H1 (cell line): ENCODE data around the gene POLR2H. TPM values are rescaled to one million over a fixed set of nuclear protein-coding genes. Genes with fewer than 3 reads are reported as not detected.
A peak's percentile ranks its signal among the peaks of the same experiment; 100 is the strongest.

ENCODE experiments used
- CTCF ChIA-PET: fragments of 300-600 bp; sonication (Branson Sonifier 250); formaldehyde crosslinking; loops from one replicate; lab custom pipeline; 2021; ENCODE audit not compliant: partially characterized antibody; lab: Charles Lee
- POLR2A ChIA-PET: fragments of 300-600 bp; sonication (Branson Sonifier 250); formaldehyde crosslinking; loops from one replicate; lab custom pipeline; 2021; ENCODE audit warnings: inconsistent platforms; ENCODE audit not compliant: partially characterized antibody; lab: Charles Lee
- DNase-seq, 2 experiments: peaks; one replicate each; pipeline versions ENCODE4 v3.0.0 to v3.0.0-alpha.2; 2010 to 2022; ENCODE audit warnings: low spot score in 2 of 2, low read depth in 1 of 2, mixed read lengths in 1 of 2
- FAIRE-seq: peaks from 2 replicates; lab custom pipeline; 2011; peaks lifted over from hg19 to GRCh38; lab: Jason Lieb, UNC
- H2AFZ ChIP-seq: 2 replicates; pipeline ENCODE4 v1.8.1; 2012; ENCODE audit warnings: low read length, inconsistent platforms
- H2AK5ac ChIP-seq: 2 replicates; pipeline ENCODE4 v1.6.1; 2013; ENCODE audit warnings: low read depth, low read length
- H2BK120ac ChIP-seq: replicated peaks from 2 replicates; pipeline ENCODE3; 2013; ENCODE audit warnings: low read depth, low read length, inconsistent platforms
- H2BK12ac ChIP-seq: 2 replicates; pipeline ENCODE4 v1.6.1; 2013; ENCODE audit warnings: low read depth, low read length
- H2BK15ac ChIP-seq: 2 replicates; pipeline ENCODE4 v1.6.1; 2013; ENCODE audit warnings: low read length
- H2BK20ac ChIP-seq: 2 replicates; pipeline ENCODE4 v1.6.1; 2013; ENCODE audit warnings: low read length
- H2BK5ac ChIP-seq: 2 replicates; pipeline ENCODE4 v1.6.1; 2013; ENCODE audit warnings: low read depth, low read length
- H3K14ac ChIP-seq: 2 replicates; pipeline ENCODE4 v1.6.1; 2013; ENCODE audit warnings: inconsistent platforms; ENCODE audit not compliant: insufficient read length
- H3K18ac ChIP-seq: 2 replicates; pipeline ENCODE4 v1.6.1; 2013; ENCODE audit warnings: low read length; ENCODE audit errors: extremely low read depth
- H3K23ac ChIP-seq: 2 replicates; pipeline ENCODE4 v1.6.1; 2013; ENCODE audit warnings: inconsistent platforms; ENCODE audit not compliant: insufficient read length
- H3K23me2 ChIP-seq: 2 replicates; pipeline ENCODE4 v1.6.1; 2013; ENCODE audit warnings: low read depth, low read length
- H3K27ac ChIP-seq: 2 replicates; pipeline ENCODE4 v1.6.1; 2011; ENCODE audit warnings: low read depth, low read length, inconsistent platforms
- H3K27me3 ChIP-seq, 4 experiments: replicated peaks in 1 of 4; 1 replicate in 1 of 4; 2 replicates in 3 of 4; pipeline versions ENCODE4 v1.6.1 to v1.8.1; 2011 to 2013; ENCODE audit warnings: low read length in 3 of 4, mild to moderate bottlenecking in 3 of 4, inconsistent platforms in 2 of 4, mixed read lengths in 2 of 4, moderate library complexity in 1 of 4; ENCODE audit not compliant: control insufficient read depth in 3 of 4, insufficient read depth in 3 of 4; ENCODE audit errors: extremely low read depth in 1 of 4
- H3K36me3 ChIP-seq, 4 experiments: 2 replicates each; pipeline versions ENCODE4 v1.6.1 to v1.8.1; 2011 to 2013; ENCODE audit warnings: mild to moderate bottlenecking in 4 of 4, low read length in 3 of 4, moderate library complexity in 2 of 4, control low read depth in 1 of 4, inconsistent platforms in 1 of 4; ENCODE audit not compliant: insufficient read depth in 4 of 4, control insufficient read depth in 2 of 4
- H3K4ac ChIP-seq: replicated peaks from 2 replicates; pipeline ENCODE3; 2013; ENCODE audit warnings: low read length, low read depth, mixed read lengths, inconsistent platforms; ENCODE audit not compliant: insufficient read length
- H3K4me1 ChIP-seq, 4 experiments: replicated peaks in 1 of 4; 1 replicate in 1 of 4; 2 replicates in 3 of 4; pipeline versions ENCODE4 v1.6.1 to v1.8.1; 2011 to 2013; ENCODE audit warnings: low read length in 3 of 4, inconsistent platforms in 2 of 4, mixed read lengths in 1 of 4; ENCODE audit not compliant: insufficient read depth in 4 of 4, control insufficient read depth in 3 of 4
- H3K4me2 ChIP-seq, 2 experiments: 2 replicates each; pipeline versions ENCODE4 v1.6.1 to v1.8.1; 2011 to 2013; ENCODE audit warnings: low read depth in 2 of 2, low read length in 2 of 2, control low read depth in 1 of 2, inconsistent platforms in 1 of 2, mild to moderate bottlenecking in 1 of 2; ENCODE audit not compliant: insufficient read depth in 1 of 2
- H3K4me3 ChIP-seq, 4 experiments: fragments of 200-600, 300-600 bp in 1 of 4; sonication (generic), shearing (Covaris generic), sonication (Bioruptor Twin) in 1 of 4; 2 replicates each; pipeline versions ENCODE4 v1.5.1 to v1.8.1; 2011 to 2016; ENCODE audit warnings: low read length in 4 of 4, low read depth in 3 of 4, control low read depth in 2 of 4, inconsistent platforms in 2 of 4, mild to moderate bottlenecking in 2 of 4, mixed read lengths in 1 of 4, moderate library complexity in 1 of 4; ENCODE audit not compliant: insufficient read depth in 2 of 4; ENCODE audit errors: extremely low read depth in 1 of 4
- H3K56ac ChIP-seq: replicated peaks from 2 replicates; pipeline ENCODE3; 2013; ENCODE audit warnings: low read depth, mild to moderate bottlenecking, mixed read lengths, low read length, inconsistent platforms; ENCODE audit not compliant: insufficient read length
- H3K79me1 ChIP-seq: 2 replicates; pipeline ENCODE4 v1.6.1; 2013; ENCODE audit warnings: low read depth, low read length, control low read depth
- H3K79me2 ChIP-seq, 2 experiments: 2 replicates each; pipeline versions ENCODE4 v1.6.1 to v1.8.1; 2012 to 2013; ENCODE audit warnings: low read length in 2 of 2, mild to moderate bottlenecking in 2 of 2, inconsistent platforms in 1 of 2; ENCODE audit not compliant: insufficient read depth in 2 of 2, control insufficient read depth in 1 of 2
- H3K9ac ChIP-seq, 4 experiments: replicated peaks in 1 of 4; 1 replicate in 1 of 4; 2 replicates in 3 of 4; pipeline versions ENCODE4 v1.6.1 to v1.8.1; 2011 to 2013; ENCODE audit warnings: low read depth in 3 of 4, low read length in 3 of 4, control low read depth in 2 of 4, mild to moderate bottlenecking in 2 of 4, moderate library complexity in 2 of 4, inconsistent platforms in 1 of 4; ENCODE audit errors: extremely low read depth in 1 of 4
- H3K9me3 ChIP-seq, 2 experiments: 2 replicates each; pipeline versions ENCODE4 v1.6.1 to v1.8.1; 2012 to 2013; ENCODE audit warnings: mild to moderate bottlenecking in 2 of 2, moderate library complexity in 2 of 2, control low read depth in 1 of 2, inconsistent platforms in 1 of 2, low read depth in 1 of 2, low read length in 1 of 2, mixed read lengths in 1 of 2; ENCODE audit not compliant: insufficient read depth in 2 of 2
- H4K20me1 ChIP-seq, 2 experiments: replicated peaks in 1 of 2; 2 replicates each; pipeline versions ENCODE3 to v1.8.1; 2011 to 2013; ENCODE audit warnings: inconsistent platforms in 2 of 2, low read length in 2 of 2, mild to moderate bottlenecking in 1 of 2; ENCODE audit not compliant: insufficient read depth in 2 of 2, control insufficient read depth in 1 of 2
- H4K5ac ChIP-seq: 2 replicates; pipeline ENCODE4 v1.6.1; 2013; ENCODE audit warnings: low read length, low read depth, mixed read lengths, inconsistent platforms; ENCODE audit not compliant: insufficient read length
- H4K8ac ChIP-seq: 2 replicates; pipeline ENCODE4 v1.8.0; 2013; ENCODE audit warnings: mild to moderate bottlenecking, moderate library complexity, low read length, inconsistent platforms; ENCODE audit not compliant: insufficient read depth; ENCODE audit errors: extremely low read depth
- H4K91ac ChIP-seq: replicated peaks from 2 replicates; pipeline ENCODE3; 2013; ENCODE audit warnings: low read length, mixed read lengths, inconsistent platforms; ENCODE audit not compliant: insufficient read length
- ATF3 ChIP-seq: IDR thresholded peaks from 2 replicates; pipeline ENCODE4 v1.6.1; 2011; ENCODE audit warnings: low read depth, mild to moderate bottlenecking, low read length; ENCODE audit not compliant: insufficient read depth
- CTCF ChIP-seq, 3 experiments: IDR thresholded peaks; 1 replicate in 2 of 3; 2 replicates in 1 of 3; pipeline versions ENCODE4 v1.5.1 to v1.6.1; 2011; ENCODE audit warnings: low read length in 3 of 3, mild to moderate bottlenecking in 3 of 3, inconsistent platforms in 2 of 3, low read depth in 1 of 3, moderate library complexity in 1 of 3; ENCODE audit not compliant: insufficient read depth in 1 of 3; ENCODE audit errors: control extremely low read depth in 1 of 3
- E2F6 ChIP-seq: IDR thresholded peaks from 2 replicates; pipeline ENCODE4 v1.6.1; 2012; ENCODE audit warnings: inconsistent platforms
- MAX ChIP-seq: IDR thresholded peaks from 2 replicates; pipeline ENCODE4 v1.6.1; 2012; ENCODE audit warnings: inconsistent platforms
- POLR2A ChIP-seq, 2 experiments: IDR thresholded peaks; 1 replicate in 1 of 2; 2 replicates in 1 of 2; pipeline ENCODE4 v1.6.1; 2011; ENCODE audit warnings: low read depth in 2 of 2, low read length in 2 of 2, mild to moderate bottlenecking in 2 of 2; ENCODE audit errors: control extremely low read depth in 1 of 2
- POLR2AphosphoS5 ChIP-seq: IDR thresholded peaks from 2 replicates; pipeline ENCODE4 v1.6.1; 2011; ENCODE audit warnings: low read depth, low read length
- SP1 ChIP-seq: IDR thresholded peaks from 2 replicates; pipeline ENCODE4 v1.6.1; 2011; ENCODE audit warnings: low read depth, low read length
- SP4 ChIP-seq: IDR thresholded peaks from 2 replicates; pipeline ENCODE4 v1.6.1; 2012; ENCODE audit warnings: low read length, inconsistent platforms
- TBP ChIP-seq: IDR thresholded peaks from 2 replicates; pipeline ENCODE4 v1.6.1; 2011; ENCODE audit warnings: low read depth, low read length, improper control_type of control experiment
- YY1 ChIP-seq: IDR thresholded peaks from 2 replicates; pipeline ENCODE4 v1.6.1; 2011; ENCODE audit warnings: low read depth, mild to moderate bottlenecking, low read length
- WGBS, 2 experiments: shearing (Covaris generic) in 1 of 2; methylation state at CpG; one replicate each; pipeline versions ENCODE4 v1.1.6 to v1.1.7; 2013 to 2015; ENCODE audit warnings: low lambda C conversion rate in 2 of 2, mixed read lengths in 2 of 2, inconsistent platforms in 1 of 2, low coverage in 1 of 2, missing lambda C conversion rate in 1 of 2; ENCODE audit not compliant: insufficient replicate concordance in 2 of 2, insufficient coverage in 1 of 2, insufficient read length in 1 of 2; ENCODE audit errors: extremely low coverage in 1 of 2, missing lambda C conversion rate in 1 of 2; 5-methylcytosine and 5-hydroxymethylcytosine counted together
- polyA plus RNA-seq, 7 experiments: library from polyadenylated mRNA; depleted of rRNA in 3 of 7; stranded (reverse) in 5 of 7; unstranded in 2 of 7; fragments of >200 nt in 5 of 7; fragments of 200-250 nt in 2 of 7; gene quantifications; 1 replicate in 5 of 7; 2 replicates in 1 of 7; 4 replicates in 1 of 7; pipeline versions ENCODE4 v1.2.1 to v1.2.3, GENCODE V29; 2011 to 2013; ENCODE audit warnings: missing spikeins in 2 of 7, mixed read lengths in 2 of 7
- total RNA-seq: library from RNA; stranded (reverse); fragmentation: NEBNext Ultra II Directional; extraction: Animal tissue kit (Norgen Biotek cat#: 25700); gene quantifications from 2 replicates; pipeline ENCODE4 v1.2.1, GENCODE V29; 2021

The POLR2H gene
- total and polyA plus RNA-seq, 2 of the 8 experiments (the other 6 are each of a cell fraction or from before 2014, with no cell fraction given), result 113 to 335 TPM

GRCh38 chr3:184314363-184314699, 47.2 kb upstream of the POLR2H start, which contains the start of gene EIF4G1:
Gene EIF4G1, plus strand, starts transcription at chr3:184314606. Its CDS starts 1,191 bp downstream, at chr3:184315797.
- peak; percentile 77 to 92 for DNase-seq
- Histone ChIP-seq H3K36me3 (peaks cover 7 to 26% (median 16%) of the 10 kb centered on the region in 4 experiments; a peak in 7 of 8 replicates), H2AK5ac (0 out of 2 replicates have a peak within 1 kb of the TSS, but pooled peaks have one; percentile 65), H3K4me3 (peak within 1 kb of the TSS; percentile 44 to 96 (median 77)), H3K14ac (no peak within 1 kb of the TSS), H3K27ac (peak within 1 kb of the TSS; percentile 82), H2AFZ (no peak within 1 kb of the TSS), H3K4me2 (peak within 1 kb of the TSS; percentile 85 to 97), H3K79me1 (peaks cover 8% of the 10 kb centered on the region), H4K91ac (no peak within 1 kb of the TSS), H4K5ac (peak within 1 kb of the TSS; percentile 80), H3K23ac (no peak within 1 kb of the TSS), H3K23me2 (no peaks in the 10 kb centered on the region; the same call in 1 of the 2 replicates), H2BK20ac (no peak within 1 kb of the TSS), H3K4ac (peak within 1 kb of the TSS; percentile 85), H4K8ac (peak within 1 kb of the TSS; percentile 96; the same call in 1 of the 2 replicates), H4K20me1 (peaks cover 26 to 28% of the 10 kb centered on the region in 2 experiments), H2BK5ac (peak within 1 kb of the TSS; percentile 66; the same call in 1 of the 2 replicates), H3K27me3 (no peaks in the 10 kb centered on the region), H3K9ac (peak within 1 kb of the TSS; percentile 70 to 99 (median 88)), H3K79me2 (peaks cover 36 to 47% of the 10 kb centered on the region in 2 experiments), H2BK15ac (no peak within 1 kb of the TSS), H3K18ac (peak within 1 kb of the TSS; percentile 19; the same call in 1 of the 2 replicates), H3K9me3 (no peaks in the 10 kb centered on the region), H2BK120ac (no peak within 1 kb of the TSS), H2BK12ac (no peak within 1 kb of the TSS), H3K56ac (peak within 1 kb of the TSS; percentile 69), H3K4me1 (peaks cover 3 to 9% (median 6%) of the 10 kb centered on the region in 4 experiments)
- 2% methylated on average over 6 of the region's 40 CpGs; no CpG with 5 or more reads in 1 of the 2 experiments for WGBS, 2 experiments
- POLR2A ChIA-PET, result interaction anchor here (5.0 to 12.3 kb wide), 2 partner anchors 13 to 23 kb away, joined by 30 to 148 read pairs; partner anchors contain the start of gene FAM131A
- FAIRE-seq, result no peak
- CTCF ChIA-PET, result no interaction called here
- TF ChIP-seq MAX (peak; percentile 90), YY1 (peak; percentile 78; the same call in 1 of the 2 replicates), POLR2A (IDR thresholded peaks at IDR 0.05; ENCODE audit: control extremely low read depth in 1 of 2, low read depth in 2 of 2, low read length in 2 of 2) (peak; percentile 83 to 86; a peak in 2 of 3 replicates), SP4 (peak; percentile 65; the same call in 1 of the 2 replicates), SP1 (0 out of 2 replicates have a peak, but pooled peaks have one; percentile 11), TBP (peak; percentile 81), POLR2AphosphoS5 (peak; percentile 77), E2F6 (peak; percentile 66), ATF3 (peak; percentile 96), CTCF (IDR thresholded peaks at IDR 0.05; ENCODE audit: control extremely low read depth in 1 of 3, insufficient read depth in 1 of 3, low read depth in 1 of 3, low read length in 3 of 3) (no peak)
